ENCODE measurements around the gene PCSK4. TPM values are rescaled to one million over a fixed set of nuclear protein-coding genes. Genes with fewer than 3 reads are reported as not detected.

PCSK4 gene
- polyA plus RNA-seq, 1 of the 3 experiments (the other 2 are of a cell fraction) = 6.6 TPM

DNA sequence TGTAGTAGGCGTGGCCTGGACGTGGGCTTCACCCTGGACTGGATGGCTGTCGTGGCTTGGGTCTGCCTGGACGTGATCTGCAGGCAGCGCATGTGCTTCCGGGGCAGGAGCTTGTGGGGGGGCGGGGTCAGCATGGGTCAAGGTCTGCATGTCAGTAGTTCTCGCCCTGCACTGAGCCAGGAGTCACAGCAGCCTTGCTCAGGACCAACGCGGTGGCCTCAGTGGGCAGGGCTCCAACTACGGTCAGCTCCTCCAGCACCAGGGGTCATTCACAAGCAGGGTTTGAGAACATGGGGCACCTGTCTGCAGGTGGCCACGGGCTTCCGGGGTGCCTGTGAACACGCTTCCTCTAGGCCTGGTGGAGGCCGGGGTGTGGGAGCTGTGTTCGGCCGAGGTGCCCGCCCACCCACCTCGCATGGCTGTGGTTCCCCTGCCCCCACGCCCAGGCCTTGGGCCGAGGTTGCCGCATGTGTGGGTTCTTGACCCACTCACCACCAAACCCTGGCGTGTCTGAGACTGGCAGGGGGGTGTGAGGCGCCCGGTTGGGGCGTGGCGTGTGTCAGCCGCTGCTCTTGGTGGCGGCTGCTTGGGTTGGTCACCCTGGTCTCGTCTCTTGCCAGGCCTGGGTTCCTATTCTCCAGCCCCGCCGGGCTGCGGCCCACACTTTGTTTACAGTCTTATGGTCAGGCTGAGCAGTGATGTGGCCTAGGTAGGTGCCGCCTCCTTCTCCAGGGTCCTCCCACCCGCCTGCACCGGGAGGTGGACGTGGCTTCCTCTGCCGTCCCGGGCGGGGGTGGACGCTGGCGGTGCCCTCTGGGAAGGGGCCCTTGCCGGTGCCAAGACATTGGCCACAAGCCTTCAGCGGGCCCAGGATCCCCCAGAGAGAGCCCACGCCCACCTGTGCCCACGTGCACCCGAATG lies 56.8 kb downstream of the PCSK4 start:
- no peak for DNase-seq
- H3F3A ChIP-seq (replicated peaks; ENCODE audit: insufficient read depth) = peaks cover 17% of the 10 kb centered on the region
- POLR2A ChIA-PET = no interaction called here
- no peak overlapping the region for H2AFZ ChIP-seq (ENCODE audit: low read depth)
- H3K4me3 ChIP-seq (ENCODE audit: low read depth in 2 of 2, low read length in 1 of 2) = no peak overlapping the region
- H3K79me2 ChIP-seq (ENCODE audit: insufficient read depth) = peaks cover 4% of the 10 kb centered on the region
- H3K27me3 ChIP-seq (ENCODE audit: insufficient read depth) = no peaks in the 10 kb centered on the region
- no peak overlapping the region for H3K9ac ChIP-seq
- WGBS (ENCODE audit: low lambda C conversion rate) = 93% methylated on average over 12 of the region's 47 CpGs
- CTCF ChIA-PET = interaction anchor here (0.7 to 1.4 kb wide), 3 partner anchors 9 to 20 kb away, joined by 3 to 4 read pairs (median 3); no protein-coding TSS in a partner anchor
- H3K4me2 ChIP-seq = no peak overlapping the region
- no peak overlapping the region for H3K27ac ChIP-seq (ENCODE audit: low read depth in 2 of 2, low read length in 1 of 2)
- H4K20me1 ChIP-seq (ENCODE audit: insufficient read depth) = peaks cover under 1% of the 10 kb centered on the region; the same call in 1 of the 2 replicates
- H3K36me3 ChIP-seq (replicated peaks in 1 of 2; ENCODE audit: control insufficient read depth in 1 of 2, insufficient read depth in 2 of 2, low read length in 1 of 2) = peaks cover 0 to 56% of the 10 kb centered on the region in 2 experiments
- no peaks in the 10 kb centered on the region for H3K9me3 ChIP-seq
- no peaks in the 10 kb centered on the region; a peak in 1 of 4 replicates for H3K4me1 ChIP-seq (ENCODE audit: control insufficient read depth in 1 of 2, insufficient read depth in 2 of 2, low read depth in 1 of 2, low read length in 1 of 2)
- TF ChIP-seq JUND (IDR thresholded peaks at IDR 0.05) (no peak), GATA2 (CRISPR knock-in tag; IDR thresholded peaks at IDR 0.05) (no peak), FOXJ3 (CRISPR knock-in tag; IDR thresholded peaks at IDR 0.05) (no peak), MXI1 (IDR thresholded peaks at IDR 0.05; ENCODE audit: low read depth, low read length) (no peak), EZH2phosphoT487 (IDR thresholded peaks at IDR 0.05; ENCODE audit: borderline replicate concordance, low read depth) (no peak), NRF1 (IDR thresholded peaks at IDR 0.05; ENCODE audit: low read depth, low read length) (no peak), CHD2 (IDR thresholded peaks at IDR 0.05; ENCODE audit: low read length, partially characterized antibody) (no peak), YY1 (IDR thresholded peaks at IDR 0.05; ENCODE audit: low read depth) (no peak), RXRA (IDR thresholded peaks at IDR 0.05; ENCODE audit: borderline replicate concordance, low read depth) (no peak), GABPA (IDR thresholded peaks at IDR 0.05; ENCODE audit: low read depth) (no peak)
- TF ChIP-seq, protein P1, sequence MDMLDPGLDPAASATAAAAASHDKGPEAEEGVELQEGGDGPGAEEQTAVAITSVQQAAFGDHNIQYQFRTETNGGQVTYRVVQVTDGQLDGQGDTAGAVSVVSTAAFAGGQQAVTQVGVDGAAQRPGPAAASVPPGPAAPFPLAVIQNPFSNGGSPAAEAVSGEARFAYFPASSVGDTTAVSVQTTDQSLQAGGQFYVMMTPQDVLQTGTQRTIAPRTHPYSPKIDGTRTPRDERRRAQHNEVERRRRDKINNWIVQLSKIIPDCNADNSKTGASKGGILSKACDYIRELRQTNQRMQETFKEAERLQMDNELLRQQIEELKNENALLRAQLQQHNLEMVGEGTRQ (IDR thresholded peaks at IDR 0.05; ENCODE audit: borderline replicate concordance, low read depth, low read length) = no peak
- TF ChIP-seq, protein P2, sequence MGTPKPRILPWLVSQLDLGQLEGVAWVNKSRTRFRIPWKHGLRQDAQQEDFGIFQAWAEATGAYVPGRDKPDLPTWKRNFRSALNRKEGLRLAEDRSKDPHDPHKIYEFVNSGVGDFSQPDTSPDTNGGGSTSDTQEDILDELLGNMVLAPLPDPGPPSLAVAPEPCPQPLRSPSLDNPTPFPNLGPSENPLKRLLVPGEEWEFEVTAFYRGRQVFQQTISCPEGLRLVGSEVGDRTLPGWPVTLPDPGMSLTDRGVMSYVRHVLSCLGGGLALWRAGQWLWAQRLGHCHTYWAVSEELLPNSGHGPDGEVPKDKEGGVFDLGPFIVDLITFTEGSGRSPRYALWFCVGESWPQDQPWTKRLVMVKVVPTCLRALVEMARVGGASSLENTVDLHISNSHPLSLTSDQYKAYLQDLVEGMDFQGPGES (IDR thresholded peaks at IDR 0.05; ENCODE audit: low read depth, low read length) = no peak
- TF ChIP-seq, protein P3, sequence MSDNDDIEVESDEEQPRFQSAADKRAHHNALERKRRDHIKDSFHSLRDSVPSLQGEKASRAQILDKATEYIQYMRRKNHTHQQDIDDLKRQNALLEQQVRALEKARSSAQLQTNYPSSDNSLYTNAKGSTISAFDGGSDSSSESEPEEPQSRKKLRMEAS (IDR thresholded peaks at IDR 0.05; ENCODE audit: low read depth) = no peak
- H3K9me2 ChIP-seq = no peaks in the 10 kb centered on the region

DNA sequence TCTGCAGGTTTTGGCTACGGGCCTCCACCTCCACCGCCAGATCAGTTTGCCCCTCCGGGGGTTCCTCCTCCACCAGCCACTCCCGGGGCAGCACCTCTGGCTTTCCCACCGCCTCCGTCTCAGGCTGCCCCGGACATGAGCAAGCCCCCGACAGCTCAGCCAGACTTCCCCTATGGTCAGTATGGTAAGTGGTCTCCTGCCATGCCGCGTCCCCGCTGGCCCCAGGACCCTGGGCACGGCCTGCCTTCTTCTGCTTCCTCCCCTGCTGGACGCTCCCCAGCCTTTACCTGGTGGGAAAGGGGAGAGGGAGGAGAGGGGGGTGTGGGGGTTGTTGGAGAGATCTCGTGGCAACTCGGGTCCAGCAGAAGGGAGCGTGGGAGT lies 57.7 kb downstream of the PCSK4 start:
- H3K36me3 ChIP-seq (replicated peaks in 1 of 2; ENCODE audit: control insufficient read depth in 1 of 2, insufficient read depth in 2 of 2, low read length in 1 of 2) = peaks cover 0 to 65% of the 10 kb centered on the region in 2 experiments
- H3K4me2 ChIP-seq = no peak overlapping the region
- WGBS (ENCODE audit: low lambda C conversion rate) = 98% methylated on average over 13 of the region's 16 CpGs
- TF ChIP-seq EZH2phosphoT487 (IDR thresholded peaks at IDR 0.05; ENCODE audit: borderline replicate concordance, low read depth) (no peak), RAD21 (IDR thresholded peaks at IDR 0.05; ENCODE audit: low read length) (no peak), POLR2AphosphoS5 (IDR thresholded peaks at IDR 0.05; ENCODE audit: low read depth, low read length) (no peak), FOXJ3 (CRISPR knock-in tag; IDR thresholded peaks at IDR 0.05) (no peak), GABPA (IDR thresholded peaks at IDR 0.05; ENCODE audit: low read depth) (no peak), GATA2 (CRISPR knock-in tag; IDR thresholded peaks at IDR 0.05) (no peak), ELF1 (IDR thresholded peaks at IDR 0.05) (no peak), JUND (IDR thresholded peaks at IDR 0.05) (no peak), NFIC (IDR thresholded peaks at IDR 0.05; ENCODE audit: borderline replicate concordance) (no peak)
- TF ChIP-seq, protein P4, sequence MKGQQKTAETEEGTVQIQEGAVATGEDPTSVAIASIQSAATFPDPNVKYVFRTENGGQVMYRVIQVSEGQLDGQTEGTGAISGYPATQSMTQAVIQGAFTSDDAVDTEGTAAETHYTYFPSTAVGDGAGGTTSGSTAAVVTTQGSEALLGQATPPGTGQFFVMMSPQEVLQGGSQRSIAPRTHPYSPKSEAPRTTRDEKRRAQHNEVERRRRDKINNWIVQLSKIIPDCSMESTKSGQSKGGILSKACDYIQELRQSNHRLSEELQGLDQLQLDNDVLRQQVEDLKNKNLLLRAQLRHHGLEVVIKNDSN (IDR thresholded peaks at IDR 0.05; ENCODE audit: borderline replicate concordance, low read depth) = no peak
- TF ChIP-seq, protein P1 (IDR thresholded peaks at IDR 0.05; ENCODE audit: borderline replicate concordance, low read depth, low read length) = no peak
- TF ChIP-seq, protein P3 (IDR thresholded peaks at IDR 0.05; ENCODE audit: low read depth) = no peak
- TF ChIP-seq, protein P5, sequence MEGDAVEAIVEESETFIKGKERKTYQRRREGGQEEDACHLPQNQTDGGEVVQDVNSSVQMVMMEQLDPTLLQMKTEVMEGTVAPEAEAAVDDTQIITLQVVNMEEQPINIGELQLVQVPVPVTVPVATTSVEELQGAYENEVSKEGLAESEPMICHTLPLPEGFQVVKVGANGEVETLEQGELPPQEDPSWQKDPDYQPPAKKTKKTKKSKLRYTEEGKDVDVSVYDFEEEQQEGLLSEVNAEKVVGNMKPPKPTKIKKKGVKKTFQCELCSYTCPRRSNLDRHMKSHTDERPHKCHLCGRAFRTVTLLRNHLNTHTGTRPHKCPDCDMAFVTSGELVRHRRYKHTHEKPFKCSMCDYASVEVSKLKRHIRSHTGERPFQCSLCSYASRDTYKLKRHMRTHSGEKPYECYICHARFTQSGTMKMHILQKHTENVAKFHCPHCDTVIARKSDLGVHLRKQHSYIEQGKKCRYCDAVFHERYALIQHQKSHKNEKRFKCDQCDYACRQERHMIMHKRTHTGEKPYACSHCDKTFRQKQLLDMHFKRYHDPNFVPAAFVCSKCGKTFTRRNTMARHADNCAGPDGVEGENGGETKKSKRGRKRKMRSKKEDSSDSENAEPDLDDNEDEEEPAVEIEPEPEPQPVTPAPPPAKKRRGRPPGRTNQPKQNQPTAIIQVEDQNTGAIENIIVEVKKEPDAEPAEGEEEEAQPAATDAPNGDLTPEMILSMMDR (IDR thresholded peaks at IDR 0.05) = no peak

More for the DNA sequence above, 57.7 kb downstream of the PCSK4 start:
- Histone ChIP-seq H3F3A (replicated peaks; ENCODE audit: insufficient read depth) (peaks cover 12% of the 10 kb centered on the region), H3K4me3 (ENCODE audit: low read depth in 2 of 2, low read length in 1 of 2) (no peak overlapping the region), H4K20me1 (ENCODE audit: insufficient read depth) (no peaks in the 10 kb centered on the region), H3K27me3 (ENCODE audit: insufficient read depth) (no peaks in the 10 kb centered on the region), H3K27ac (ENCODE audit: low read depth in 2 of 2, low read length in 1 of 2) (no peak overlapping the region), H2AFZ (ENCODE audit: low read depth) (no peak overlapping the region), H3K9me2 (no peaks in the 10 kb centered on the region), H3K9ac (no peak overlapping the region), H3K79me2 (ENCODE audit: insufficient read depth) (0 out of 2 replicates have a peak, but pooled peaks cover 2% of the 10 kb centered on the region), H3K4me1 (ENCODE audit: control insufficient read depth in 1 of 2, insufficient read depth in 2 of 2, low read depth in 1 of 2, low read length in 1 of 2) (no peaks in the 10 kb centered on the region), H3K9me3 (no peaks in the 10 kb centered on the region)
- CTCF ChIA-PET = interaction anchor here (0.7 to 1.4 kb wide), 3 partner anchors 9 to 19 kb away, joined by 3 to 4 read pairs (median 3); no protein-coding TSS in a partner anchor
- DNase-seq = no peak
- POLR2A ChIA-PET = no interaction called here

Data from SK-N-SH (cell line).